ENCODE results near the gene FAM117B. TPM values are rescaled to one million over a fixed set of nuclear protein-coding genes. Genes with fewer than 3 reads are reported as not detected.

FAM117B gene
- total RNA-seq, 2 donors from 2014 or later, result 7.0 to 17.1 TPM

- TF ChIP-seq POLR2A (IDR thresholded peaks at IDR 0.05) (no peak), CTCF (IDR thresholded peaks at IDR 0.05) (no peak)
- DNase-seq, result peak; percentile 25 to 55 (median 30)
These were observed 137.1 kb downstream of the FAM117B start for GRCh38 chr2:202771741-202772460.

DNA sequence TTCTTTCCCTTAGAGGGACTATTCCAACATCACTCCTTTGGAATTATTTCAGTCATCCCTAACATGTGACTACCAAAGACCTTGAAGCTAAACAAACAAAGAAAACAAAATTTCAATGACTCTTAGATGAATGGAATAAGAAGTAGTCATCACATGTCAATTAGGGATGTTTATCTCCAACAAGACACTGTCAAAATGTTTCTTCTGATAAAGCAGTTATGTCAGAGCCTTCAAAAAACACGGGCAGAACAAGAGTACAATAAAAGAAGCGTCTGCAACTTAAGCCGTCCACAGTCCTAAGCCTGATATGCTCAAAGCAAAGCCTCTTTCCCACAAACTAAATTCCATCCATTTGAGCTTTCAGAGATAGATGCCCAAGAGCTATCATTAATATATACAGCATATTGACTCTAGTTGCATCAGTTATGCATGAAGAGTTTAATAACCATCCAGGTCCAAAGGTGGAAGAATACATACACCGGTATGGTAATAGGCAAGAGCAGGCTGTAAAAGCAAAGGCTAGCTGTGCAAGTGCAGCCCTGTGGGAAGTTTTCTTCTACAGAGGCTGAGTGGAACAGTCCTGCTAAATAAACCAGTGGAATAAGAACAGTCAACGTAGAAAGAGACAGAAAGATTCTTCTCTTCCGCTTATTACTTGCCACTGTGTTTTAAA lies 138.7 kb downstream of the FAM117B start:
- Histone ChIP-seq H3K4me1 (peaks cover 9% of the 10 kb centered on the region), H3K9me3 (no peaks in the 10 kb centered on the region), H3K36me3 (replicated peaks in 1 of 2; ENCODE audit: insufficient read depth in 1 of 2, low read depth in 2 of 2) (no peaks in the 10 kb centered on the region), H3K4me3 (no peak overlapping the region), H3K27ac (no peak overlapping the region), H3K27me3 (no peaks in the 10 kb centered on the region)
- ATAC-seq (no peak), DNase-seq (no peak)
- WGBS, 2 donors, result 90% methylated on average over 6 of the region's 6 CpGs
- TF ChIP-seq CTCF (IDR thresholded peaks at IDR 0.05) (no peak), POLR2A (IDR thresholded peaks at IDR 0.05) (no peak)
- intact Hi-C loops (cut with DNase I), result no loop called here

More at GRCh38 chr2:202771741-202772460, 137.1 kb downstream of the FAM117B start:
- Histone ChIP-seq H3K27ac (no peak overlapping the region), H3K4me3 (no peak overlapping the region), H3K27me3 (no peaks in the 10 kb centered on the region), H3K36me3 (replicated peaks in 1 of 2; ENCODE audit: insufficient read depth in 1 of 2, low read depth in 2 of 2) (no peaks in the 10 kb centered on the region), H3K4me1 (peaks cover 9% of the 10 kb centered on the region), H3K9me3 (no peaks in the 10 kb centered on the region)
- intact Hi-C loops (cut with DNase I), result no loop called here
- no peak for ATAC-seq
- WGBS, 2 donors, result 27 to 34% methylated on average over 7 of the region's 7 CpGs

GRCh38 chr2:202774104-202774503 lies 139.3 kb downstream of the FAM117B start:
- WGBS, 2 donors, result 93 to 96% methylated on average over 23 to 36 of the region's 37 CpGs
- intact Hi-C loops (cut with DNase I), result no loop called here
- ATAC-seq, result no peak

GRCh38 chr2:202778217-202778616 lies 143.4 kb downstream of the FAM117B start:
- no peak for ATAC-seq
- Histone ChIP-seq H3K36me3 (replicated peaks in 1 of 2; ENCODE audit: insufficient read depth in 1 of 2, low read depth in 2 of 2) (no peaks in the 10 kb centered on the region), H3K9me3 (no peaks in the 10 kb centered on the region), H3K27me3 (no peaks in the 10 kb centered on the region), H3K4me1 (peaks cover 13% of the 10 kb centered on the region), H3K27ac (no peak overlapping the region), H3K4me3 (no peak overlapping the region)
- TF ChIP-seq CTCF (IDR thresholded peaks at IDR 0.05), result no peak
- no peak for TF ChIP-seq POLR2A (IDR thresholded peaks at IDR 0.05)
- 44 to 47% methylated on average over 2 of the region's 2 CpGs for WGBS, 2 donors
- DNase-seq, result no peak
- intact Hi-C loops (cut with DNase I), result no loop called here

More at GRCh38 chr2:202774104-202774503, 139.3 kb downstream of the FAM117B start:
- H3K4me1 ChIP-seq, result peaks cover 11% of the 10 kb centered on the region
- H3K36me3 ChIP-seq (replicated peaks in 1 of 2; ENCODE audit: insufficient read depth in 1 of 2, low read depth in 2 of 2), result no peaks in the 10 kb centered on the region
- H3K4me3 ChIP-seq, result no peak overlapping the region
- no peaks in the 10 kb centered on the region for H3K27me3 ChIP-seq
- TF ChIP-seq POLR2A (IDR thresholded peaks at IDR 0.05), result no peak
- no peak for TF ChIP-seq CTCF (IDR thresholded peaks at IDR 0.05)
- no peak overlapping the region for H3K27ac ChIP-seq
- no peak for DNase-seq
- no peaks in the 10 kb centered on the region for H3K9me3 ChIP-seq
